Measurements from ENCODE around the gene CTDSP1.
A peak's percentile ranks its signal among the peaks of the same experiment; 100 is the strongest.

The CTDSP1 gene

GRCh38 chr2:218386505-218387368, 12.9 kb upstream of the CTDSP1 start:
- TF ChIP-seq TAF1 (IDR thresholded peaks at IDR 0.05; ENCODE audit: low read depth) = no peak
- no peak for TF ChIP-seq EGR1 (IDR thresholded peaks at IDR 0.05)
- TF ChIP-seq ZBTB7A (IDR thresholded peaks at IDR 0.05; ENCODE audit: low read depth) = no peak
- no peak for TF ChIP-seq YY1 (IDR thresholded peaks at IDR 0.05; ENCODE audit: low read depth)
- no peak for TF ChIP-seq CEBPB (IDR thresholded peaks at IDR 0.05)

GRCh38 chr2:218387369-218388194, 12.1 kb upstream of the CTDSP1 start:
- TF ChIP-seq CREB1 (IDR thresholded peaks at IDR 0.05; ENCODE audit: low read depth) (no peak), CEBPB (IDR thresholded peaks at IDR 0.05) (no peak), YY1 (IDR thresholded peaks at IDR 0.05; ENCODE audit: low read depth) (peak; percentile 26; the same call in 1 of the 2 replicates), TEAD4 (IDR thresholded peaks at IDR 0.05) (no peak), REST (IDR thresholded peaks at IDR 0.05; ENCODE audit: low read depth) (no peak), MAX (IDR thresholded peaks at IDR 0.05) (peak; percentile 46), EP300 (IDR thresholded peaks at IDR 0.05; ENCODE audit: borderline replicate concordance) (no peak), NFIC (IDR thresholded peaks at IDR 0.05) (peak; percentile 45; the same call in 1 of the 2 replicates), FOXM1 (IDR thresholded peaks at IDR 0.05; ENCODE audit: borderline replicate concordance, low read depth) (no peak)

- TF ChIP-seq MAX (IDR thresholded peaks at IDR 0.05) (no peak), REST (IDR thresholded peaks at IDR 0.05; ENCODE audit: low read depth) (no peak), YY1 (IDR thresholded peaks at IDR 0.05; ENCODE audit: low read depth) (no peak), RAD21 (IDR thresholded peaks at IDR 0.05; ENCODE audit: low read depth) (no peak), CREB1 (IDR thresholded peaks at IDR 0.05; ENCODE audit: low read depth) (no peak), TEAD4 (IDR thresholded peaks at IDR 0.05) (no peak), ZBTB7A (IDR thresholded peaks at IDR 0.05; ENCODE audit: low read depth) (no peak), EP300 (IDR thresholded peaks at IDR 0.05; ENCODE audit: borderline replicate concordance) (no peak), EGR1 (IDR thresholded peaks at IDR 0.05) (no peak), FOXM1 (IDR thresholded peaks at IDR 0.05; ENCODE audit: borderline replicate concordance, low read depth) (no peak), USF1 (IDR thresholded peaks at IDR 0.05) (no peak), CEBPB (IDR thresholded peaks at IDR 0.05) (no peak), NFIC (IDR thresholded peaks at IDR 0.05) (no peak), TAF1 (IDR thresholded peaks at IDR 0.05; ENCODE audit: low read depth) (no peak), TCF12 (IDR thresholded peaks at IDR 0.05; ENCODE audit: low read depth) (no peak)
These were observed 10.1 kb upstream of the CTDSP1 start for GRCh38 chr2:218389333-218390150.

- no peak for TF ChIP-seq CEBPB (IDR thresholded peaks at IDR 0.05)
- no peak for TF ChIP-seq EGR1 (IDR thresholded peaks at IDR 0.05)
- TF ChIP-seq USF1 (IDR thresholded peaks at IDR 0.05) = no peak
- no peak for TF ChIP-seq NFIC (IDR thresholded peaks at IDR 0.05)
- TF ChIP-seq TAF1 (IDR thresholded peaks at IDR 0.05; ENCODE audit: low read depth) = no peak
- no peak for TF ChIP-seq RAD21 (IDR thresholded peaks at IDR 0.05; ENCODE audit: low read depth)
- no peak for TF ChIP-seq TEAD4 (IDR thresholded peaks at IDR 0.05)
These were observed 8.5 kb upstream of the CTDSP1 start for GRCh38 chr2:218391202-218391601.

GRCh38 chr2:218392459-218392858, 7.2 kb upstream of the CTDSP1 start:
- no peak for TF ChIP-seq REST (IDR thresholded peaks at IDR 0.05; ENCODE audit: low read depth)

All from Ishikawa (cell line).